Kidney capillary endothelial cell (primary cell): ENCODE results near the gene HCRTR1.

Experiments used
- DNase-seq: peaks from one replicate; pipeline ENCODE4 v3.0.0-alpha.2; 2018; ENCODE audit warnings: low spot score

The HCRTR1 gene

GRCh38 chr1:31626223-31627207, 9.0 kb downstream of the HCRTR1 start:
- peak; percentile 50 for DNase-seq

DNA sequence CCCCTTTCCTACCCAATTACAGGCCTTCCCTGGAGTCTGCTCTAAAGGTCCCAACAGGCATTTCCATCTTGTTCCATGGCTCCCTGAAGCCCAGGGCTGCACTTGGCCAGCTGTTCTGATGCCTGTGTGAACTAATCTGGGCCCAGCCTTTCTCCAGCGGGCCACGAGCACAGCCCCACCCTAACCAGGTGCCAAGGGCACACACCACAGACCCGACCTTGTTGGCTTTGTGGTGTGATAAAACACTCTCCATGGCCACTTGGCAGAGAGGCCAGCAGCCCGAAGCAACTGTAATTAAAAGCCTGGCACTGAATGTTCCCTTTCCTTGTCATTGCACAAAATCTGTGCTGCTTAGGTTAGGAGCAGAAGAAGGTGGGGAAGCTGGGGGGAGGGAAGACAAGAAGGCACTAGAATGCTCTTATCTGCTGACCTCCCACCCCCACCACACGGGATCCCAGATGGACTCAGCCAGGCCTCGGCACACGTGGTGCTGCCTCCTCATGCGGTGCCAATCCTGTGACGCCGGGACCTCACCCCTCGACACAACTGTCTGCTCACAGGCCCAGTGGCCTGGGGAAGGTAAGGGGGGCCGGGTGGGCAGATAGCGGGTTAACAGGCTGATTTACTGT, 9.9 kb downstream of the HCRTR1 start:
- DNase-seq = no peak

DNA sequence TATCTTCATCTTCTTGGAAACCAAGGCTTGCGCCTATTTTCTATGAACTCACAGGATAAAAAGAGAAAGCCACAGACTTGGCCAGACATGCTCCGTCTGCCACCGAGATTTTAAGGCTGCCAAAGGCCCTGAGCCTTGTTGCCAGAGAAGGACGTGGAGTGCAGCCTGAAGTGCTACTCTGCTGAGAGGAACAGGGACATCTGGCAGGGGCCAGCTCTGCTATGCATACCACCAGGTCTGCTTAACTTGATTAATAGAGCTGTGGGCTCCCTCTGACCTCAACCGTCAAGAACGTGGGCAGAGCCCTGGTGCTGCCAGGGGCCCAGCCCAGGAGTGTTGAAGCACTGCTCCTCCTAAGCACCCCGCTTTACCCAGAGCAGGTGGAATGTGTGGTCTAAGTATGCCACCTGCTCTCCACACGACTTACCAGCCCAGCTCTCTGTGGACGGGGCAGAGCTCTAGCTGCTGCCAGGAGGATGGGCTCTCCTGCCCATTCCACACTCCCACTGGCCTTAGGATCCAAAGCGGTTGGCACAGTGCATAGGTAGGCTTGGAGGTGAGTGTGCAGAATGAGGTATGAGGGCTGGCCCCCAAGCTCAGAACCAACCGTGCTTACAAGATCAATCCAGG, 10.6 kb downstream of the HCRTR1 start:
- no peak for DNase-seq

GRCh38 chr1:31628931-31629556, 11.6 kb downstream of the HCRTR1 start:
- DNase-seq = no peak

DNA sequence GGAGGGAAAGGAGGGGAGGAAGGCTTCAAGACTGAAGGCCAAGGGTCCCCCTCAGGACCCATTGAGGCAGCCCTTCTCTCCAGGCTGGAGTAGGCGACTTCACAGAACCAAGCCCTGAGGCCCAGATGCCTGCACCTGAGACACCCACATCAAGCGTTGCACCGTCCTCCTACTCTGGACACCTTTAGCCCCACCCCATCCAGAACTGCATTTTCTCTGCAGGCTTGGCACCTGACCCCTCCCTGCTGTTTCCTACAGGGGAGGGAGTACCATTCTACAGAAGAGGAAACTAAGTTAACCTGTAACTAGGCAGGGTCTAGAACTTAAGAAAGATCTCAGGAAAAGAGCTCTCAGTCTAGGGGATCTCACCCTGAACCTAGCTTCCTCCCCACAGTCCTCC, 15.2 kb downstream of the HCRTR1 start:
- no peak for DNase-seq

- DNase-seq = no peak
These were observed 15.6 kb downstream of the HCRTR1 start for GRCh38 chr1:31633117-31633516.

GRCh38 chr1:31637915-31638673, 20.6 kb downstream of the HCRTR1 start:
- no peak for DNase-seq

- no peak for DNase-seq
These were observed 22.1 kb downstream of the HCRTR1 start for GRCh38 chr1:31639543-31639942.

GRCh38 chr1:31640179-31640578, 22.7 kb downstream of the HCRTR1 start:
- DNase-seq = no peak

DNA sequence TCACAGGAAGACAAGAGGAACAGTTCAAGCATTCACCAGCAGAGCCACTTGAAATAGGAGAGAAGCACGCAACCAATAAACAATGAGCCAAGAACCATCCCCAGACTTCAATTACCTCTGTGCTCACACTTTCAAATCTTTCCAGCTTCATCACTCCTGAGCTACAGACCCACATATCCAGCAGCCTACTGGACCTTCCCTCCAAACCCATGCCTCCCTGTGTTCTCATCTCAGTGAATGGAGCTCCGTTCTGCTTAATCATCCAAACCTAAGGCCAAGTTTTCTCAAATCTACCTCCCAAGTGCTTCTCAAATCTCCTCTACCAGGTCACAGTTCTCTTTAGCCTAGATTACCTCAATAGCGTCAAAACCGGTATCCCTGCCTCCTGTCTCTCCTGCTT, 23.5 kb downstream of the HCRTR1 start:
- no peak for DNase-seq

GRCh38 chr1:31642366-31642765, 24.9 kb downstream of the HCRTR1 start:
- no peak for DNase-seq

DNA sequence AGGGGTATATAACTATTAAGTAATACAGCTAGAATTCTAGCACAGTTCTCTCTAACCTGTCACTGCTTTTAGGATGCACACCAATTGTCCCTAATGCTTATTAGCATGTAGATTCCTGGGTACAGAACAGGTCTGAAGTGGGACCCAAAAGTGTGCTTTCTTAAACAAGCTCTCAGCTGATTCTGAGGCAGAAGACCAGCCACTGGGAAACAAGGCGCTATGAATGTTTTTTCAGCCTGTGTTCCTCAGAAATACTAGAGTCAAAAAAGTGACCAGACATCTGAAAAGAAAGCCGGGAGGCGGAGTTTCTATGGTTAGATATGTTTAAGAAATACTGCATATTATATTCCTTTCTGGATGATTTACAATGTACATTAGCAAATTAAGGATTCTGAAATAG, 25.4 kb downstream of the HCRTR1 start:
- DNase-seq = no peak

- peak; percentile 67 for DNase-seq
These were observed 26.6 kb downstream of the HCRTR1 start for GRCh38 chr1:31643976-31644559.

- peak; percentile 95 for DNase-seq
These were observed 27.2 kb downstream of the HCRTR1 start, which contains the start of gene PEF1 for GRCh38 chr1:31644560-31645273. PEF1 (minus strand) TSS chr1:31644876; CDS start chr1:31644864, 12 bp downstream.

DNA sequence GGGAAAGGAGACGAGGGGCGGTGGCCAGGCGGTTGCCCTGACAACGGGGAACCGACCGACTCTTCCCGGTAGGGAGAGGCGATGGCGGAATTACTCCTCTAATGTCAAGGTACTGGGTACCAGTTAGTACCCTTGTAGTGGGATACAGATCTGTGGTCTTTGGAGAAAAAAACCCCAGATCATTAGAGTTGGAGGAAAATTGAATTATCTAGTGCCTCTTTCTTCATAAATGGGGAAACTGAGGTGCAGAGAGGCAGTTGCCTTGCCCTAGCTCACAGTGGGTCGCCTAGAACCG, 27.7 kb downstream of the HCRTR1 start:
- no peak for DNase-seq

DNA sequence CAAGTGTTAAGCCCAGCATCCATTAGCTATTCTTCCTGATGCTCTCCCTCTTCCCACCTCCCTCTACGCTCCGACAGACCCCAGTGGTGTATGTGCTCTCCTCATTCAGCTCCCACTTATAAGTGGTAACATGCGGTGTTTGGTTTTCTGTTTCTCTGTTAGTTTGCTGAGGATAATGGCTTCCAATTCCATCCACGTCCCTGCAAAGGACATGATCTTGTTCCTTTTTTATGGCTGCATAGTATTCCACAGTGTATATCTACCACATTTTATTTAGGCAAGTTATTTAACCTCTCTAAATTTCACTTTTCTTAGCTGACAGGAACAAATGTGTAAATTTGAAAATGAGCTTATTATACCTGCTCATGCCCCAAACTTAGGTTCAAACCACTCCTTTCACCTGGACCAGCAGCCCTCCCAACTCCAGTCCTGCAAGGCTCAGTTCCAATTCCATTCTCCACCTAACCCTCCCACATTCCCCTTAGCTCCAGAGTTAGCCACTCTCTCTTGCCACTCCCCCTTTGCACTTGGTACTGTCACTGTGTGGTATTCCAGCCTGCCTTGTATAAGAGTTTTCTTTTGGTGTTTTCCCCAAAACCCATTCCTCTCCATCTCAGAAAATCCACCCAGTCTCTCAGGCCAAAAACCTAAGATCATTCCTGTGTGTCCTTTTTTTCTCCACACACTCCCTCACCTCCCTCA, 28.9 kb downstream of the HCRTR1 start:
- no peak for DNase-seq

DNA sequence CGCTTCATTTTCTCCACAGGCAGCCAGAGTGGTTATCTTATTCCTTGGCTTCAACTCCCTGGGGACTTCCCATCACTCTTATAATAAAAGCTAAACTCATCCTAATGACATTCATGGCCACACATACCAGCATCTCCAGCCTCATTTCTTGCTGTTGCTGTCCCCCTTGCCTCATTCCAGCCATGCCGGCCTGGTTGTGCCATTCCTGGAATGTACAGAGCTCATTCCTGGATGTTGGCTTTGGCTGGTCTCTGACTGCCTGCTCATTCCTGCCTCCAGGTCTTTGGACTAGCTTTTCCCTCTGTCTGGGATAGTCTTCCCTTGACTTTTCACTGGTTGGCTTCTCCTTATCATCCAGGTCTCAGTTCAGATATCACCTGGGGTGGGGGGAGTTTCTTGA, 29.6 kb downstream of the HCRTR1 start:
- no peak for DNase-seq

GRCh38 chr1:31648190-31648589, 30.7 kb downstream of the HCRTR1 start:
- no peak for DNase-seq

DNA sequence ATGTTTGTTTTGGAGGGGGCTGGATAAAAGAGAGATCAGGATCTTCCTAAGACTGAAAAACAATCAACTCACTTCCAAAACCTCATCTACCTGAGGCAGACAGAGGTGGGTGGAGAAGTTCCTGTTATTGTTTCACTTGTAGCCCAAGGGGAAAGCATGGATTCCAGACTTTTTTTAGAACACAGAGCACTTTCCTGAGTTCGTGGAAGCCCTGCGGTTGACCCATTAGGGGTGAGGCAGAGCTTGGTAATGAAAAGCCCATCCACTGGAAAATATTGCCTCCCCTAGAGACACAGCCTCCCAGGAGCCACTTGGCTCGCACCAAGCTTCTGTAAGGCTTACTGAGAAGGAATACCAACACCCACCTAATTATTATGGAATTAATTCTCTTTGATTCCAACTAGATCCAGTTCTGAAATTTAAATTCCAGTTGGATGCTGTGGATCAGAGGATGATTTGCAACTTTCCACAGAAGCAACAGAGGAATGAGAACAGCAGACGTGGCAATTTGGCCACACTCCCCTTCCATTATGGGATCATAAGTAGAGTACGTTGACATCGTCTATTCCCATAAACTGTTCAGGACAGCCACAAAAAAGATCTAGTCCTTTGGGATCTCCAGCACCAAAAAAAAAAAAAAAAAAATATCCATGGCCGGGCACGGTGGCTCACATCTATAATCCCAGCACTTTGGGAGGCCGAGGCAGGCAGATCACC, 31.3 kb downstream of the HCRTR1 start:
- DNase-seq = no peak
